Hematopoietic multipotent progenitor cell treated with erythropoietin and hydrocortisone succinate and interleukin-3 and kit ligand, for 15 days (in vitro differentiated cells): ENCODE results near the gene ORAI2.

Experiments used
- DNase-seq: peaks from one replicate; pipeline ENCODE4 v3.0.0-alpha.2; 2015; ENCODE audit warnings: low spot score

ORAI2 gene

DNA sequence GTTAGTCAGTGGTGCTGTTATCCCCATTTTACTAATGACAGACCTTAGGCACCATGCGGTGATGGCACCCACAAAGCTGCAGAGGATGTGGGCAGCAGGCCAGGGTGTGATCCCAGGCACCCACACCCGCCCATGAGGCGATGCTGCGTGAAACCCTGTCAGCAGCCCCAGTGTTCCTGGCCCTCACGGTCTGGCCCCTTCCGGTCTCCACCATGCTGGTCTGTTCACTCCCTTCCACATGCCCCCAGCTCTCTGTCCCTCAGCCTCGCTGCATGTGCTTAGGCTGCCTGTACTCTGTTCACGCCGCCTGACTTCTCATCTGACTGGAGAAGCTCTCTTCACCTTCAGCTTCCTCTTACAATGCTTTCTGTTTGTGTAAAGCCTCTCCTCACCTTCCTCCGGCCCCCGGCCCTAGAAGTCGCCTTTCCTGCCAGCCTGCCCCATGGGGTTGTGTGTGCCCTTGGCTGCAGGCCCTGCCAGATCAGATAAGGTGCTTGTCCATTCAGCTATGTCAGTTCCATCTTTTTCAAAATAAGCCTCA lies 17.6 kb upstream of the ORAI2 start:
- peak; percentile 27 for DNase-seq

DNA sequence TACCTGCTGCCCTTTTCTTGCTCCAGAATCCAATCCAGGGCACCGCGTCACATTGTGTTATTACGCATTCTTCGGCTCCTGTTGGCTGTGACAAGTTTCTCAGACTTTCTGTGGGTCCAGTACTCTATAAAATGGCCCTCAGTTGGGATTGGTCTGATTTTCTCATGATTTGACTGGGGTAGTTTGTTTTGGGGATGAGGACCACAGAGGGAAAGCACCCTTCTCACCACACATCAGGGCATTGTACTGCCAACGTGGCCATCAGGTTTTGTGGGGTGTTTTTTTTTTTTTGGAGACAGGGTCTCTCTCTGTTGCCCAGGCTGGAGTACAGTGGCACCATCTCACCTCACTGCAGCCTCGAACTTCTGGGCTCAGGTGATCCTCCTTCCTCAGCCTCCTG lies 17.0 kb upstream of the ORAI2 start:
- no peak for DNase-seq

- no peak for DNase-seq
These were observed 16.3 kb upstream of the ORAI2 start for GRCh38 chr7:102417105-102417504.

- no peak for DNase-seq
These were observed 14.8 kb upstream of the ORAI2 start for GRCh38 chr7:102418592-102418991.

DNA sequence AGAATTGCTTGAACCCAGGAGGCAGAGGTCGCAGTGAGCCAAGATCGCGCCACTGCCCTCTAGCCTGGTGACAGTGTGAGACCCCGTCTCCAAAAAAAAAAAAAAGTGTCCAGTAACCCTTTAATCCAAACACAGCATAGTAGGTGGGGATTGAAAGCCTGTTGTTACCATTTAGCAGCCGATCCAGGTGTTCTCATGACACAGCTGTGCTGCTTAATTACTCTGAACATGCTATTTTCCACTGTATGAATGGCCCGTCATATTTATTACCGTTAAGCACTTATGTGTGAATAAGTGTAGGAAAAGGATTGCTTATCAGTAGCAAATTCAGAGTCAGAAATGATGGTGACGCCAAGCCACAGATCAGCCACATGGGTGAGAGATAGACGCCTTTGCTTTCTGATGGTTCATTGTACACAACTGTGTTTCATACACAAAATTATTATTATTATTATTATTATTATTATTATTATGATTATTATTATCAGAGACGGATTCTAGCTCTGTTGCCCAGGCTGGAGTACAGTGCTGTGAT lies 11.6 kb upstream of the ORAI2 start:
- DNase-seq: no peak

DNA sequence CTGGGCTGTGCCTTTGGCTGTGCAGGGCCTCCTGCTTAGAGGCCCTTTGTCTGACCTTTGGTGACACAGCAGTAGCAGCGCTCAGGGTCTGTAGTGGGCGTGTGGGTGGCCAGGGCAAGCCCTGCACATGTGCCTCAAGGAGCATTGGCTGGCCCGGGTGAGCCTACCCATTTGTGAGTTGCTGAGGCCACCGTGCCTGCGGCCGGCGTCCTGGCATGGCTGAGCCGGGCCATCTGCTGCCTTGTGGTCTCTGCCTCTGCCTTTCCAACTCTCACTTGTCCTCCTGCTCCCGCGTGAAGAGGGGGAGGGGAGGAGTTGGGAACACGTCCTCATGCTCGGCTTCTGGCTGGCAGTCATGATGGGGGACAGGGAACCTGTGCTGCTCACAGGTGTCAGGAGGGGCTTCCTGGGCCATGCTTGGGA lies 9.2 kb upstream of the ORAI2 start:
- no peak for DNase-seq

GRCh38 chr7:102424787-102425218 lies 8.6 kb upstream of the ORAI2 start:
- DNase-seq: no peak

- DNase-seq: no peak
These were observed 7.6 kb upstream of the ORAI2 start for GRCh38 chr7:102425639-102426267.

GRCh38 chr7:102426268-102427018 lies 6.9 kb upstream of the ORAI2 start:
- no peak for DNase-seq

DNA sequence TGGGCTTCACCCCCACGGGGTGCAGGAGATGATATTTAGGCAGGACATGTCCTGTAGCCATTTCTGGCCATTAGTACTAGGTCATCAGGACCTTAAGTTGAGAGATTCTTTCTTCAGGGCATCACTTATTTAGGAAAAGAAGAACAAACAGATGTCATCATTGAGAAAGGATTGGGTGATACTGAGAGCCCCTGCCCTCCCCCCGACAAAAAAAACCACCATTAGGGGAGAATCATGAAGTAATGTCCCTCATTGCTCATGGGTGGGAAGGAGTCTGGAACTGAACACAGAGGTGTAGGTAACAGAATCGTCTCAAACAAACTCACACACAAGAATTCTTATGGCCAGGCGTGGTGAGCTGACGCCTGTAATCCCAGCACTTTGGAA lies 6.4 kb upstream of the ORAI2 start:
- DNase-seq: no peak

DNA sequence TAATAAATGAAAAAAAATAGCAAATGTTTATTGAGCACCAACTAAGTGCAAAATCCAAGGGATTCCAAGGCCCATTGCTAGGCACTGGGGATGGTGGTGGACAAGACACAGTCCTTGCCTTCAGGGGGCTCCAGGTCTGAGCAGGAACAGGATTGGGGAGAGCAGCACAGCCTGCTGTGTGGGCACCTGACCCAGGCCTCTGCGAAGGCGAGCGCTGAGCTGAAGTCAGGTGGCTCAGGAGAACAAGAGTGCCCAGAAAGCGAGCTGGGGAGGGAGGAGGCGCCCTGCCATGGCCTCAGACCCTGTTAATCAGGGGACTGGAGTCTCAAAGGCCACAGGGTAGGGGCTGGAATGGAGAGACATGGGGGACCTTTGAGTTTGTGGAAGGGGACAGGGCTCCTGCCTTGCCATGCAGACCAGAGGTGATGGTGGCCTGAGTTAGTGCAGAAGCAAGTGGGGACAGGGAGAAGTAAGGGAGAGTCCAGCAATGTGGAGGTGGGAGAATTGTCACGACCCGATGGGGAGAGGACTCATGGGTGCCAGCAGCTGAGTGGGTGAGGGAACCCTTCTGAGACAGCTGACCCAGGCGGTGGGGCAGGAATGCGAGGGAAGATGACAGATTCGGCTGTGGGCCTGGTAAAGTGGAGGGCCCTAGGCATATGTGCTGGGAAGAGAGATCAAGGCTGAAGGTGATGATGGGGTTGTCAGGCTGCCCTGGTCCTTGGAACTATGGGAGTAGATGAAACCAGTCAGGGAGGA lies 4.1 kb upstream of the ORAI2 start:
- no peak for DNase-seq

DNA sequence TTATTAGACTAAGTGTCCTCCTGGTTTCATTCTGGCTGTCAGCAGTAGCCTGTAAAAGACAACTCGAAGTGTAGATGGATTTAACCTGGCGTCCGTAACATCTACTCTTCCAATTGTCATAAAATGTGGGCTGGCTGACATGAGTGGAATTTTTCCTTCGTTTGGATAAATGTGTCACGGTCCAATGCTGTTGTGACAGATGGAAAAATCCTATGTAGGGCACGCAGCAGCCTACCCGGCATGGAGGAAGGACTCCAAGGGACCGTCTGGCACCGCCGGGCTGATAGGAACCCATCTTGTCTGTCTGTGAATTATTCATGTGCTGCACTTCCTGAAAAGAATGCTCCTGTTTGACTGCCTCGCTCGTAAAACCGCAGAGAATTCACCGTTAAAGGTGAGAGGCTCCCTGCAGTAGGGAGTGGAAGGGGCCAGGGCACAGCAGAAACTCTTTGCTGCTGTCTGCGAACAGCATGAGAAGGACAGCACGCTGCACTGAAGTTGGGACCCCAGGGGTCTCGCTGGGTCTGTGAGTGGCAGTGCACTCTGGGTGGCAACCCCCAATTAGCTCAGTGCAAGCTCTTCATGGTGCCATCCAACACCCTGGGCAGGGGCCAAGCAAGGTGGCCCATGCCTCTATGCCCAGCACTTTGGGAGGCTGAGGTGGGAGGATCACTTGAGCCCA lies 1.6 kb upstream of the ORAI2 start:
- DNase-seq: no peak

DNA sequence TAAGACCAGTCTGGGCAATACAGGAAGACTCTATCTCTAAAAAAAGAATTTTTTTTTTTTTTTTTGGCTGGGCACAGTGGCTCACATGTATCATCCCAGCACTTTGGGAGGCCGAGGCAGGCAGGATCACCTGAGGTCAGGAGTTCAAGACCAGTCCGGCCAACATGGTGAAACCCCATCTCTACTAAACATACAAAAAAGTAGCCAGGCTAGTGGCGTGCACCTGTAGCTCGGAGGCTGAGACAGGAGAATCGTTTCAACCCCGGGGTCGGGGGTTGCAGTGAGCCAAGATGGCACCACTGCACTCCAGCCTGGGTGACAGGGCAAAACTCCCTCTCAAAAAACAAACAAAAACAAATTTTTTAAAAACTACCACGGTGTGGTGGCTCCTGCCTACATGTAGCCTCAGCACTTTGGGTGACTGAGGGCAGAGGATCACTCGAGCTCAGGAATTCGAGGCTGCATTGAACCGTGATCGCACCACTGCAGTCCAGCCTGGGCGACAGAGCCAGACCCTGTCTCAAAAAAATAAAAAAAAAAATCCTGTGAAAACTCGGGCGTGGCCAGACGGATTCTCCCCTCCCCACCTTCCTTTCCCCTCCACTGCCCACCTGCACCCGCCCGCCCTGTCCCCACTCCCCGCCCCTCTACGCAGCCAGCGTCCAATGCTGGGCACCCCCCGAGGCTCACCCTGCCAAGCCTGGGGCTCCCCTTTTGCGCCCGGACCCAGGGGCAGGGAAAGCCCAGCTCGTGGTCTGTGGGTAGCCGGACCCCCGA lies 745 bp upstream of the ORAI2 start:
- no peak for DNase-seq

- DNase-seq: no peak
These were observed 688 bp downstream of the ORAI2 start for GRCh38 chr7:102434039-102434486.

DNA sequence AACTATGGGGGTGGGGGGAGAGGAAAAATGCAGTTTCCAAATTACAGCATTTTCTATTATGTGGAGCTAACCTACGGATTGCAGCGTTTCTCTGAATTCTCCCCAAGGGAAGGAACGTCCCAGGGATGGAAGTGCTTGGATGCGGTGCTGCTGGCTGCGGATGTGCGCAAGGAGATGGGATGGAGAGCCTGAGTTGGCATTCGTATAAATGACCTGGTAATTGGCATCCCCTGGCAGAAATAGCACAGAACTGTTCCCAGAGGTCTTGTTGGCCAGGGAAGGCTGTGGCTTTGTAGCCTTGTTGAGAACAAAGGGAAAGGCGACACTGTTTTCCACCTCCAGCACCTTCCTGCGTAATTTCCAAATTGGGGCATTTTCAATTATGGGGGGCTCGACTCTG lies 2.7 kb downstream of the ORAI2 start:
- DNase-seq: no peak

DNA sequence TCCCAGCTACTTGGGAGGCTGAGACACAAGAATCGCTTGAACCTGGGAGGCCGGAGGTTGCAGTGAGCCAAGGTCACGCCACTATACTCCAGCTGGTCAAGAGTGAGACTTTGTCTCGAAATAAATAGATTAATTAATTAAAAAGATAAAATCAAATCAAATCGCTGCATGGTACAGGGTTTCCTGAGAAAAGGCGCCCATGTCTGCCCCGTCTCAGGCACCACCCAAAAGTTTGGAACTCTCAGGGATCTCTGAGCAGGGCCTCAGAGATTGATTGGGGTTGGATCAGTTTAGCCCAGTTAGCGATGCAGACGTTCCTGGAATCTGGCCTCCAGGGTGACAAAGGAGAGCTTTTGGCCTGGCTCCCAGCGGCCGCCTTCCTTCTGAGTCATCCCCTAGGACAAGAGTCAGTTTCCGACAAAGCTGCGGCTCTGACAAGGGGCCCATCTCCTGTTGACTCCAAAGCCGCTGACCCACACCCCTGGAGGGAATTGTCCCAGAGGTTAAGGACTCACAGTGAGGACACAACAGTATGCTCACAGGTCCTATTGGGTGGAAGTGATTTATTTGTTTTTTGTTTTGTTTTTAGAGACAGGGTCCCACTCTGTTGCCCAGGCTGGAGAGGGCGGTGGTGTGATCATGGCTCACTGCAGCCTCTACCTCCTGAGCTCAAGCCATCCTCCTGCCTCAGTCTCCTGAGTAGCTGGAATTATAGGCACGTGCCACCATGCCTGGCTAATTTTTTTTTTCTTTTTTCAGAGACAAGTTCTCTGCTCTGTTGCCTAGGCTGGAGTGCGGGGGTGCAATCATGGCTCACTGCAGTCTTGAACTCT lies 6.8 kb downstream of the ORAI2 start:
- no peak for DNase-seq

DNA sequence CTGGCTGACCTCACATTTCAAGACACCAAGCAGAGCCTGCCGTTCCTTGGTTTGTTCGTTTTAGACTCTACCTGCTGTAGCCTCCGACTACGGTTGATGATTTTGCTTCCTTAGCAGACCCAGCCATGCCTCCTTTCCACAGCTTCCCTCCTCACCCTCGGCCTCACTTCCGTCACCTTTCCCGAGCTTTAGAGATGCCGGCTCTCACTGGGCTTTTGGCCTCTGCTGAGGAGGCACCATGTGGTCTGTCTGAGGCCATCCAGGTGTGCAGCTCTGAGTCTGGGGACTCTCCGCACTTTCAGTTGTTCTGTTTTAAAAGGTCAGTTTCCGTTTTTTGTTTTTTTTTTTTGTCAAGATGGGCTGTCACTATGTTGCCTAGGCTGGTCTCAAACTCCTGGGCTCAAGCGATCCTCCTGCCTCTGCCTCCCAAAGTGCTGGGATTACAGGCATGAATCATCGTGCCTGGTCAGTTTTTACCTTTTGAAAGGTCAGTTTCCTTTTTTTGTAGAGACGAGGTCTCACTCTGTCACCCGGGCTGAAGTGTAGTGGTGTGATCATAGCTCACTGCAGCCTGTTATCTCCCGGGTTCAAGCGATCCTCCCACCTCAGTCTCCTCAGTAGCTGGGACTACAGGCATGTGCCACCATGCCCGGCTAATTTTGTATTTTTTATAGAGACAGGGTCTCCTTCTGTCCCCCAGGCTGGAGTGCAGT lies 11.7 kb downstream of the ORAI2 start:
- DNase-seq: no peak

DNA sequence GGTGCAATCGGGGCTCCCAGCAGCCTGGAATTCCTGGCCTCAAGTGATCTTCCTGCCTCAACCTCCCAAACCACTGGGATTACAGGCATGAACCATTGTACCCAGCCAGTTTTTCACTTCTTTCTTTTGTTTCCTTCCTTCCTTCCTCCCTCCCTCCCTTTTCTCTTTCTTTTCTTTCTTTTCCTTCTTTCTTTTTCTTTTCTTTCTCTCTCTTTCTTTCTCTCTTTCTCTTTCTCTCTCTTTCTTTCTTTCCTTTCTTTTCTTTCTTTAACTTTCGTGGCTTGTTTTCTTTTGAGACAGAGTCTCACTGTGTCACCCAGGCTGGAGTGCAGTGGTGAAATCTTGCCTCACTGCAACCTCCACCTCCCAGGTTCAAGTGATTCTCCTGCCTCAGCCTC lies 12.3 kb downstream of the ORAI2 start:
- DNase-seq: no peak

DNA sequence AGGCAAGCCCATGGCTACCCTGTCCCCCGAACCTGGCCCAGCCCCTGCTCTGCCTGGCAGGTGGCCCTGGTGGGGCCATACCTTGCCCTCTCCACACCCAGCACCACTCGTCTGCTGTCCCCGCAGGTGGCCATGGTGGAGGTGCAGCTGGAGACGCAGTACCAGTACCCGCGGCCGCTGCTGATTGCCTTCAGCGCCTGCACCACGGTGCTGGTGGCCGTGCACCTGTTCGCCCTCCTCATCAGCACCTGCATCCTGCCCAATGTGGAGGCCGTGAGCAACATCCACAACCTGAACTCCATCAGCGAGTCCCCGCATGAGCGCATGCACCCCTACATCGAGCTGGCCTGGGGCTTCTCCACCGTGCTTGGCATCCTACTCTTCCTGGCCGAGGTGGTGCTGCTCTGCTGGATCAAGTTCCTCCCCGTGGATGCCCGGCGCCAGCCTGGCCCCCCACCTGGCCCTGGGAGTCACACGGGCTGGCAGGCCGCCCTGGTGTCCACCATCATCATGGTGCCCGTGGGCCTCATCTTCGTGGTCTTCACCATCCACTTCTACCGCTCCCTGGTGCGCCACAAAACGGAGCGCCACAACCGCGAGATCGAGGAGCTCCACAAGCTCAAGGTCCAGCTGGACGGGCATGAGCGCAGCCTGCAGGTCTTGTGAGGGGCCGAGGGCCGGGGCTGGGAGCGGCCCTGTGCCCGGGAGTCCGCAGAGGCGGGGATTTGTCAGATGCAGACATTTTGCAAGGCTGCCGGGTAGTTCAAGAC lies 13.2 kb downstream of the ORAI2 start:
- no peak for DNase-seq
